Hematopoietic multipotent progenitor cell treated with erythropoietin and hydrocortisone succinate and interleukin-3 and kit ligand, for 17 days (in vitro differentiated cells): ENCODE measurements around the gene BBIP1.

Experiments
- DNase-seq: peaks from one replicate; pipeline ENCODE4 v3.0.0-alpha.2; 2015; ENCODE audit warnings: low spot score

Gene BBIP1, protein sequence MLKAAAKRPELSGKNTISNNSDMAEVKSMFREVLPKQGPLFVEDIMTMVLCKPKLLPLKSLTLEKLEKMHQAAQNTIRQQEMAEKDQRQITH

DNA sequence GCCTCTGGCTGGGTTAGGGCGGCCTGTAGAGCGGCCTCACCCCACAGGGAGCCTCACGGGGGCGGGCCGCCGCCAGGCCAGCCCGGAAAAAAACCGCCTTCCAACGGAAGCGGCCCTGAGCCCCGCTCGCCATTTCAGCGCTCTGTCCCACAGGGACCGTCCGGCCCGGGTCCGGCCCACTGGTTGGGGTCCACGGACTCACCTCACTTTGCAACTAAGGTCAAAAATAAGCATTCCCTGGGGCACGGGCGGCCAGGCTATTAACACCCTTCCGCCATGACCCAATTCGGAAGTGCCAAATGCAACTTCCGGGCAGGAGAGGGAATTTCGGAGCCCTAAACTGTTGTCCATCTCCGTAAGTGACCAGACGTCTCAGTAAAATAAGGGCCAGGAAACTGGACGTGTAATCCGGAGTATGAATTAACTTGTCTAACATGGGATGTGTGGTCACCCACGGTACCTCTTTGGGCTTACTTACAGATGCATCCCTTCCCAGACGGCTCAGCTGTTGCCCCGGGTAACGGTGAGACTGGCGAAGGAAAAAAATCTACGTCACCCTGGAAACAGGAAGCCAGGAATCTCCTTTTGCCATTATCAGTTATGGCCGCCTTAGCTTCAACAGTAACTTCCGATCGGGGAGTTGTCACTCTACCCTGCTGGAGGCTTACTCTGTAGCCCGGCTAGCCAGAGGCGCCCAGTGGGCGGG is at the start of gene BBIP1:
TSS of gene BBIP1 (minus strand) at position 538 of the 706 bp plus-strand sequence. CDS start 1,023 bp downstream, outside the sequence.
- DNase-seq = peak; percentile 99

DNA sequence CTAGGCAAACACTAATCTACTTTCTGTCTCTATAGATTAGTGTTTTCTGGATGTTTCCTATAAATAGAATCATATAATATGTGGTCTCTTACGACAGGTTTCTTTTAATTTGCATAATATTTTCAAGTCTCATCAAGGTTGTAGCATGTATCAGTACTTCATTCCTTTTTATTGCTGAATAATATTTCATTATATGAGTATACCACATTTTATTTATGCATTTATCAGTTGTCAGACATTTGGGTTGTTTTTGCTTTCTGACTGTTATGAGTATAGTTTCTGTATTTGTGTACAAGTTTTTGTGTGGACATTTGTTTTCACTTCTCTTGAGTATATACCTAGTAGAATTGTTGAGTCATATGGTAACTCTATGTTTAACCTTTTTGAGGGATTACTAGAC is 48.7 kb upstream of the BBIP1 start:
- no peak for DNase-seq

DNA sequence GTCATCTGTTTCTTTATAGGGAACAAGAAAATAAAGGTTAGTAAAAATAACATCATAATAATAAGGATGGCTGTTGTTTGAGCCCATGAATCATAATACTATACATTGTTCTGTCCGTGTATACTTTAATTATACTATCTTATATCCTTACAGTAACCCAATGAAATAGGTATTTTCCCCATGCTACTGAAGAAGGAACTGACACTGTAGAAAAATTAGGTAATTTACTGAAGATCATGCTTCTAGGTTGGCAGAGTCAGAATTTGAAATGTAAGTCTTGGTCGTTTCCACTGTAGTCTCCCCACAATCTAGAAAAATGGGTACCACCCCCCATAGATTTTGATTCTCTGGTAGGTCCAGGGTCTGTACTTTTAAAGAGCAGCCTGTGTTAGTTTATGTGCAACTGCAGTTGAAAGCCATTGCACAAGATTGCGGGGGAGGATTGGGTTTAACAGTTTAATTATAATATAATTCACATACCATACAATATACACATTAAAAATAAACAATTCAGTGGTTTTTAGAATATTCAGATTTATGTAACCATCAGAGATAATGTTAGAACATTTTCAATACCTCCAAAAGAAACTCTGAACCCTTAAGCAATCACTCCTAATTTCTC is 48.1 kb upstream of the BBIP1 start:
- no peak for DNase-seq

DNA sequence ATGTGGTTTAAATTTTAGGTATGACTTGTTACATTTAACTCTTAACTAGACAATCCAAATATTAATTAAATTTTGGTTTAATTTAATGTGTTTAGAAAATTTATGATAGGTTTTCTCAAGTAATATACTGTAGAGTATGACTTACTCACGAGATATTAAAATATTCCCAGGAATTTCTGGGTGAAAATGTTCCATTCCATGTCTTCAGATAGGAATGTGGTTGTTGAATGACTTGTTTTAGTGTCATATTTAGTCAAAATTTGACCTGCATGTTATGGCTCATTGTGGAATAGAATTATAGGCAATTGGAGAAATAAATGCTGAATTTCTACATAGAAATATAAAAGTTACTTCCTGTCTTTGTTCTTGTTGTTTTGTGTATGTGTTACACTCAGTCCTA is 47.2 kb upstream of the BBIP1 start:
- no peak for DNase-seq

DNA sequence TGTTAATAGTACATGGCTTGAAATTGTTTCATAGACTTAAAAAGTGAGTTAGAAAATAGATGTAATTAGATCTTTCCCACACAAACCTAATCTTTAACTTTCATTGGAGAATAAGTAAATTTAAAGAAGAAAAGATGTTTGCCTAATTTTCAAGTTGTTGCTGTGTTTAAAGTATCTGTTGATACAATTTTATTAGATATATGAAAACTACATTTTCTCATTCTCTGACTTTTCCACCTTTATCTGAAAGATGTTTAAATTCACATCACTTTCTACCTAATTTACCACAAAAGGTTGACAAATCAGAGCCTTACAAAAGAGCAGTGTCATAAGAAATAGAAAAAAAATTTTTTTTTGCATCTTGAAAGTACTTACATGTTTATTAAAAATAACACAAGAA is 46.2 kb upstream of the BBIP1 start:
- no peak for DNase-seq

DNA sequence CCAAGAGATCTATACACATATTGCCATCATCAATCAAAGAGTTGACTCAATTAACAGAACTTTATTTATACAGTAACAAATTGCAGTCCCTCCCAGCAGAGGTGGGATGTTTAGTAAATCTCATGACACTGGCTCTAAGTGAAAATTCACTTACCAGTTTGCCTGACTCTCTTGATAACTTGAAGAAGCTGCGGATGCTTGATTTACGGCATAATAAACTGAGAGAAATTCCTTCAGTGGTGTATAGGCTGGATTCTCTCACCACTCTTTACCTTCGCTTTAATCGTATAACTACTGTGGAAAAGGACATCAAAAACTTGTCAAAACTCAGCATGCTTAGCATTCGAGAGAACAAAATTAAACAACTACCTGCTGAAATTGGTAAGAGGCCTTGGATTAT is 45.7 kb upstream of the BBIP1 start:
- DNase-seq = no peak

DNA sequence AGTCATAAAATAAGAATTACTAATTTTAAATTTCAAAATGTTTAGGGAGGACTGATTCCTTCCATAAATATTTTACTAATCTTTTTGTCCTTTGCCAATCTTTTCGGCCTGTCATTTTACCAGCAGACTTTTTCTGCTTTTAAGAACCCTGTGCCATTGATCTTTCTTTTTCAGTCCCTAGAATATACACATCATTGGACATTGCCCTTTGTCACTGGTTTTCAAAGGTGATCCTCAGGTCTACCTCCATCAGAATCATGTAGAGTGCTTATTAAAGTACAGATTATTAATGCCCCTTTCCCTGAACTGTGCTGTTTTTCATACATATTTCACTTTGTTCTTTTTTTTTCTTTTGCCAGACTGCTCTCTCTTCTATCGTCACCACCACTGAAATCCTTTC is 44.2 kb upstream of the BBIP1 start:
- no peak for DNase-seq

DNA sequence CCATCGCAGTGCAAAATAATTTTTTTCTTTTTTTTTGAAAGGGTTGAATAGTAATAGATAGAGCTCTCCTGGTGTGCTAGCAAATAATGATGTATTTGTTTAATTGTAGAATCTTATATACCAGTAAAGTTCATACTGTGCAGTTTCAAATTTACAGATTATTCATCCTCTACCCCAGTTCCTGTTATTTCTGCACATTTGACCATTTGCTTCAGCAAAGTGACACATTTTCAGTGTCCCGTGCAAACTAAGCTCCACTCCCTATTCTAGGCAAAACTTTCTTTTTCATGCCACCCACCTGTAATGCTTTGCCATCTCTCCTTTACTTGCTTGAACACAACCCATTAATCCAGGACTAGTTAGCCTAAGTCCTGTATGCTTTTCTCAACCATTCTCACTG is 43.5 kb upstream of the BBIP1 start:
- no peak for DNase-seq

DNA sequence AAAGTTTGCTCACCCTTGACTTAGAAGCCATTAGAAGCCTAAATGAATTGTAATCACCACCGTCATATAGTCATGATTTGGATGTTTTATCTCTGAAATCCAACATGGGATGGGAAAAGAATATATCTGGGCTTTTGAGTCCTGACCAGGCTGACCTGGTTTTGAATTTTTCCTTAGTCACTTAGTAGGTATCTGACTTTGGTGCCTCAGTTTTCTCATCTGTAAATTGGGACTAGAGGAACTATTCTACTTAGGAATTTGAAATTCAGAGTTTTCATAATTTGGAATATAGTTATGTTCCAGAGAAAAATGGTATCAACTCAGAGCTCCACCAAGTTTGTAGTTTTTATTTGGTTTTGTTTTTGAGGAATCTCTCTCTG is 41.3 kb upstream of the BBIP1 start:
- no peak for DNase-seq

DNA sequence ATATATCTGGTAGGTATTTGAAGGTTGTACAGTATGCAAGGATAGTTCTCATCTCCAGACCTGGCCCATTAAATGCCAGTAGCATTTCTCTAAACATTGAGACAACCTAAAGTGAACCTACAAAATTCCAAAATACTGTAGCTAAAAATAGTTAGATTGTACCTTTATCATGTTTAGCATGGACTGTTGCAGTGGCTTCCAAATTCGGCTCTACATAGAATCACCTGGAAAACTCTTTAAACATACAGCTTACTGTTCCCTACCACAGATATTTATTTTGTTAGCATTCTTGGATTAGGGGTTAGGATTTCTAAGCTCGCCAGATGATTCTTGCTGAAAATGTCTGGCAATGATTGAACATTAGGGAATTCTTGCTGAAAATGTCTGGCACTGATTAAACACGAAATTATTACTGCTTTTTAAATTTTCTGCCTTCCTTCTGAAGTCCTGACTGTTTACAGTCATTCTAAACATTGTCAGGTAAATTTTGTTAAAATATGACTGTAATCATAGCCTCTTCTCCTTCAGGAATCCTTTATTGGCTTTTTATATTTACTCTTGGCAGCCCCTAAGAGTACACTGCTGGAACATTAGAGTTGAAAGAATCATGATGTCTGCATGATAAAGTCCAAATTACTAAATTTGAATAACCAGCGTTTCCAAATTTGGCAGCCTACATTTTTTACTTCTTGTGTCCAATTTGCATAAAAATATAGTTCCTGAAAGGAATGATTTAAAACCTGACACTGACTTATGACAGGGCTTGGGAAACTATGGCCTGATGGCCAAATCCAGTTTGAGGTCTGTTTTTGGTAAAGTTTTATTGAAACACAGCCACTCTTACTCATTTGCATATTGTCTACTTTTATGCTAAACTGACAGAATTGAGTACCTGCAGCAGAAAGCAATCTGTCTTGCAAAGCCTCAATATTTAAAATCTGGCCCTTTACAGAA is 40.7 kb upstream of the BBIP1 start:
- no peak for DNase-seq

DNA sequence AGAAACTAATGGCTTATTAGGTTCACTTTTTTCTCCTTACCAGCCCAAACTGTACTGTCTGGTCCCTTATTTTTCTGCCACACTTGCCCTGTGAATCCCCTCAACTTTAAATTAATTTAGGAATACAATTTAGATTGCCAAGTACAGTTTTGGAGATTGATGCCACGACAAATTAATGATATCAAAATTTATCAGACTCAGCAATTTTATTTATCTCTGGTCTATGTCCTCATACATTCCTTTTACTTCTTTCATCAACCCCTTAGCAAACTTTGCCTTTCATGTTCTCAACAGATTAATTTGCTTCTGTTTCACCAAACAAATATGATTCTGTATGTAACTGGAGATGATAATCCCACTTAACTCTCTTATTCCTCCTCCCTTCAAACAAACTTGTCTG is 38.6 kb upstream of the BBIP1 start:
- DNase-seq = no peak

DNA sequence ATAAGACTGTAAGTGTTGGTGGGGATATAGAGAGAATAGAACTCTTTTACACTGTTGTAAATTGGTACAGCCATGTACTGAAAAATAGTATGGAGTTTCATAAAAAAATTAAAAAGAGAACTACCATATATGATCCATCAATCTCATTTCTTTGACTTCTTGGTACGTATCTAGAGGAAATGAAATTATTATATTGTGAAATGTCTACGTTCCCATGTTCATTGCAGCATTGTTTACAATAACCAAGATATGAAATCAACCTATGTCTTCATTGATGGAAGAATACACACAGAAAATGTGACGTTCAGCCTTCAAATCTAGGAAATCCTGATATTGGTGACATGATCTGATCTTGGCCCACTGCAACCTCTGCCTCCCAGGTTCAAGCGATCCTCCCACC is 32.4 kb upstream of the BBIP1 start:
- DNase-seq = no peak

DNA sequence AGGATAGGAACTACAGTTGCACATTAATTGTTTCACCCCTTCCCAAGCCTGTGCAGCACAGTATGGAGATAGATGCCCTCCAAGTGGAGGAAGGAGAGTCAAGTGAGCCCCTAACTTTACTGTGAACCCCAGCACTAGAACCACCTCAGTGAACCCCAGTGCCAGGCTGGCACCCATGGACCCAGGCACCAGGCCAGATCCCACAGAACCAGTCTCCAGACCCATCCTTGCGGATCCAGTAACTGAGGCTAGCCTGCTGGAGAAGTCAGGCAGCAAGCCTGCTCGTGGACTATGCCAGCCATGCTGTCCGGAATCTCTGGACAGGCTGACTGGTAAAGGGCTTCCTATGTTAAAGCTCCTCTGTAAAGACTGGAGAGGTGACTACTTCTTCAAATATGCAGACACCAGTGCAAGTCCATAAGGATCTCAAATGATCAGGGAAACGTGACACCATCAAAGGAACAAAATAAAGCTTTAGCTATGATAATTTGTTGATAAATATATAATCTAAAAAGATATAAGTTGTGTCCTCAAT is 28.1 kb upstream of the BBIP1 start:
- no peak for DNase-seq

DNA sequence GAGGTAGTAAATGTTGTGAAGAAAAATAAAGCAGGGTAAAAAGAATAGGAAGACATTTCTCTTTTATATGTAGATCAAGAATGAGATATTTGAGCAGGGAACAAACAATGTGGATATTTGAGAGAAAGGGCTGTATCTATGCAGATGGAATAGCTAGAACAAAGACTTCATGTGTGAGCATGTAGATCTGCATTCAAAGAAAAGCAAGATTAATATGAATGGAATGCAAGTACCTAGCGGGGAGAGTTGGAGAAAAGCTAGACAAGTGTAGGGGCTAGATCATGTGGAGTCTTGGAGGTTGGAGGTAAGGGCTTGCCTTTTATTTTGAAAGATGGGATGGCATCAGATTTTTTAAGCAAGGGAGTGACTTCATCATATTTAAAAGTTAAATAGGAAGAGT is 27.5 kb upstream of the BBIP1 start:
- DNase-seq = no peak

DNA sequence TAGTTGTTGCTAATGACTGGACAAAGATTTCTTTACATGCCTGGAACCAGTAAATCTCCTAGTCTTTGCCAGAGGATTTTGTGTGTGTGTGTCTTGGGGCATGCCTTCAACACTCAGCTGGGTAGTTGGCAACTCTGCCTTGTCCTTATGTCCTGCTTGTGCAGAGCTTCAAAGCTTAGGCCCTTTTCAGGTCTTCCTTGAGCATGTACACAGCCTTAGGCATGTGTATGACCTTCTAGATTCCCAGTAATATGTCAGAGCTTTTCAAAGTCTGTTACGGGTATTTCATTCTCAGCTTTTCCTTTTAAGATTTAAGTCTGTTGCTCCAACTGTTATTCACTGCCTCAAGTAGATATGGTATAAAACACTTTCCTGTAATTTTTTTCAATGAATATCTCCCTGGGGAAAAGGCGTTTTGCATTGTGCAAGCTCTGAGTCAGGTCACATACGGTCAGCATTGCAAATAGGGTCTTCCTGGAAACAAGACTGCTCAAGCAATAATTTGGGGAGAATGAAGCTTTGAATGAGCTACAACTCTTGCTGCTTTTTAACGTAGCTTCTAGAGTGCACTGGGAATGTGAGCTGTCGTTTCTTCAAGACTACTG is 25.9 kb upstream of the BBIP1 start:
- DNase-seq = no peak

DNA sequence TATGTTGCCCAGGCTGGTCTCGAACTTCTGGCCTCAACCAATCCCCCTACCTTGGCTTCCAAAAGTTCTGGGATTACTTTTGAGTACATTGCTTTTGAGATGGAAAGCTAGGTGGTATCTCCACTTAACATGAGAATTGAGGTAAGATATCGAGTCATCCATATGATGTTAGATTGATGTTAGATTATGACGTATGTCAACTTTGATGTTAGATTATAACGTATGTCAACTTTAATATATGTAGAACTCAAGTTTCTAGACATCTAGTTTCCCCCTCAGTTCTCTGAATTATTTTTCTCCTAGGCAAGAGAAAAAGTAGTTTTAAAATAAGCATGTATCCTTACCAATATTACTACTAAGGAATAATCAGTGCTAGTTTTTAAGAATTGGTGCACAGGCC is 20.4 kb upstream of the BBIP1 start:
- DNase-seq = no peak

DNA sequence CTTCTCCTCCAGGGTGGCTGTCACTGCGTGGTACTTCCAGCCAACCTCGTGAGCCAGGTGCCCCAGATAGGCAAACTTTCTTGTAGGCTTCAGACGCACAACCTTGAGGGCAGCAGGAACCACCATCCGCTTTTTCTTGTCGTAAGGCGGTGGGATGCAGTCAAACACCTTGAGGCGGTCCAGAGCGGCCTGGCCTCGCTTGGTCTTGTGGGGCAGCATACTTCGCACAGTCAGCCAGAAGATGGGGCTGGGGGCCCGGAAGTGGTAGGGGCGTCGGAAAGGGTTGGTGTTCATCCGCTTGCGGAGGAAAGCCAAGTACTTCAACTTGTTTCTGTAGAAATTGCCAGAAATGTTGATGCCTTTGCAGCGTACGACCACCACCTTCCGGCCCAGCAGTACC is 17.8 kb upstream of the BBIP1 start:
- no peak for DNase-seq

DNA sequence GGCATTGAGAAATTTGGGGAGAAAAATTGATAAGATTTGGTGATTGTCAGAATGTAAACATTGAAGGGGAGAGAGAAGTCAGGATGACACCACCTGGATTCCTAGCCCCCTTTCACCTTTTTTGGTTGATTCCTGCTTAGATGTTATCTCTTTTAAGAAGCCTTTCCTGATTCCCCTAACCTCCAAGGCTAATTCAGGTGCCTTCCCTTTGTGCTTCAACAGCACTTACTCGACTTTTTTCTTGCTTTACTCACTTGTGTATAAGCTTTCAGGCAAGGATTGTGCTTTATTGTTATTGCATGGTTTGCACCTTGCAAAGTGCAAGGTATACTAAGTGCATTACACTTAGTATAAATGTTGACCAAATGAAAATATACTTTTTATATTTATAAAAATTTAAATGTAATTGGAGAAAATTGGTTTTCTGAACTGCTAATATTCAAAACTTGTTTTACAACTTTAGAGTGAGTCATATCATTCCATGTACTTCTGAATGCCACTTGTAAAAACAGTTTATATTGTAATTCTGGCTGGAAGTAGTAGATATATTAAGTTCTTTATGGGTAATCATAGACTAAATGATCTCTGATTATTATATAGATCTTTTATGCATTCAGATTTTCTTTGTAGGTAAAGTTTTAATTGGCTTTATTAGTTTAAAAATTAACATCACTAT is 13.7 kb upstream of the BBIP1 start:
- no peak for DNase-seq

DNA sequence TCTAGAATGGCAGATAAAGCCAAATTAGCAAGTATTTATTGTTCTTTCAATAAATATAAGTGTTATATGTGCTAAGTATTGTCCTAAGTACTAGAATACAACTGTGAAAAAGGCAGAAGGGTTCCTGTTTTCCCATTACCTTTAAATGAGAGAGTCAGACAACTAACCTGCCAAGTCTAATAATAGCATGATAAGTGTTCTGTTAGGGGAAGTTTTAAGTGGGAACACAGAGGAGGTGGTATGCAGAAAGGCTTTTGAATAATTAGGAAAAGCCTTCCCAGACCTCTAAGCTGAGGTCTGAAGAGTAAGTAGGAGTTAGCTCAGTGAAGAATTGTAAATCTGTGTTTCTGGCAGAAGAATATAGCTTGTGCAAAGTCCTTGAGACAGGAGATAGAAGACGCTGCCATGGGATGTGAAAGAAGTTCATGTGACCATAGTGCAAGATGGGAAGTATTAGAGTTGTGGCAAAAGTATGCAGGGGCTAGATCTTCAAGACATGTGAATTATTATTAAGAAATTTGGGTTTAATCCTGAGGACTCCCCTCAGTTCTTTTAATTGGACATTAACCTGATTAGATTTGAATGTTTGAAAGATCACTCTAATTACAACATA is 12.9 kb upstream of the BBIP1 start:
- DNase-seq = no peak

DNA sequence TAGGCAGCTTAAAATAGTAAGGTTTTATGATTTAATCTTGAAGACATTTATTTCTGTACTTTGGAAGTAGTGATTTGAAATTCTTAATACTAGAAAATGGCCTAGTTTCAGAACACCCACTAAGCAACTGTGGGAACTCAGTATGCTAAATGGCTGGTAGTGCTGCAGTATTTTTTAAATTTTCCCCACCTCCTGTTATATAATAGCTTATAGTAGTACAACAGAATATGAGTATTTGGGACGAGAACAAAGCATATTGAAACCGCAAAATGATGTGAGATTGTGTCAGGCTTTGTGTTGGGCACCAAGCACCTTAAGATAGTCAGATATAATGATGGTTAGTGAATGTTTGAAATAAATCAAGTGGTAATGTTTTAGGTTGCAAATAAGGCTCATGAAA is 8.5 kb upstream of the BBIP1 start:
- DNase-seq = no peak

DNA sequence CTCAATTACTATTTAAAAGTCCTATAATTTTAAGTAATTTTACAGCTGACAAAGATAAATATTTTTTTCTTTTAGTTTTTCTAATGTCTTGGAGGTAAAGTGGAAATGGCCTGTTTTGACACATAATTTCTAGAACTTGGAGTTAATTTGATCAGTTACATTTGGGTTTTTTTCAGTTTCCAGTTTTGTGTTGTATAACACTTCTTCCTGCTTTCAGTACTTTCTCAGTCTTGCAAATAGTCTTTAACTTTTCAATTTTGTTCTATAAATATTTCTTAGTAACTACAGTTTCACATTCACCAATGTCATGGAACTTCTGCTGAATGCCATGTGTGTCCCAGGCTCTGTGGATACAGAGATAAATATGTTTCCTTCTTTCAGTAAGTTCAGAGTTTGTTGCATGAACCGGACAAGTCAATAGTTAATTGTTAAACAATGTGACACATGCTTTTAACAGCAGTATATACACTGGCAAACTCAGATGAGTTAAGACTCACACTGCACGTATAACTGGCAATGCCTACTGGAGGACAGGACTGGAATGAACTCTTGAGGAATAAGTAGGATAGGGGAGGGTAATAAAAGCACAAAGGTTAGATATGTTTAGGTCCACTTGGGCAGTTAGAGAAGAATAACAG is 5.0 kb upstream of the BBIP1 start:
- no peak for DNase-seq
